HG02973 (cell line): ENCODE measurements around the gene SLC16A8.
"Not testable (repeated sequence)": the region's sequence is repeated elsewhere in the genome, so short reads cannot be mapped to it uniquely, and the experiment has no call there.

Experiments used
- ATAC-seq: cut with Tn5 transposase; IDR thresholded peaks from one replicate; pipeline ENCODE4 v1.9.1; 2021; ENCODE audit warnings: moderate library complexity; ENCODE audit not compliant: unreplicated experiment

The SLC16A8 gene

GRCh38 chr22:38049812-38050619 lies 34.0 kb downstream of the SLC16A8 start:
- no peak for ATAC-seq

GRCh38 chr22:38046070-38046748 lies 37.8 kb downstream of the SLC16A8 start:
- ATAC-seq = no peak

- ATAC-seq = no peak
Observed at GRCh38 chr22:38043151-38044039, 40.6 kb downstream of the SLC16A8 start.

- ATAC-seq = no peak
Observed at GRCh38 chr22:38042488-38042790, 41.5 kb downstream of the SLC16A8 start.

- no peak for ATAC-seq
Observed at GRCh38 chr22:38041760-38042487, 42.1 kb downstream of the SLC16A8 start.

- no peak for ATAC-seq
Observed at GRCh38 chr22:38040953-38041759, 42.8 kb downstream of the SLC16A8 start.

GRCh38 chr22:38038890-38039812 lies 44.8 kb downstream of the SLC16A8 start:
- ATAC-seq = no peak

- ATAC-seq = no peak
Observed at GRCh38 chr22:38038426-38038825, 45.6 kb downstream of the SLC16A8 start.

- not testable (repeated sequence) for ATAC-seq
Observed at GRCh38 chr22:38037367-38038150, 46.4 kb downstream of the SLC16A8 start.

- ATAC-seq = no peak
Observed at GRCh38 chr22:38036392-38037062, 47.5 kb downstream of the SLC16A8 start.

- ATAC-seq = no peak
Observed at GRCh38 chr22:38035530-38035885, 48.5 kb downstream of the SLC16A8 start.

GRCh38 chr22:38034884-38035529 lies 49.0 kb downstream of the SLC16A8 start:
- no peak for ATAC-seq

- no peak for ATAC-seq
Observed at GRCh38 chr22:38034278-38034882, 49.6 kb downstream of the SLC16A8 start.

GRCh38 chr22:38033522-38034277 lies 50.3 kb downstream of the SLC16A8 start:
- no peak for ATAC-seq

- ATAC-seq = no peak
Observed at GRCh38 chr22:38032681-38033521, 51.1 kb downstream of the SLC16A8 start.
